Testis (tissue), 5 donors: Measurements from ENCODE around the gene TTC3. TPM values are rescaled to one million over a fixed set of nuclear protein-coding genes. Genes with fewer than 3 reads are reported as not detected.

Experiments
- DNase-seq: peaks from one replicate; pipeline ENCODE4 v3.0.0-alpha.2; 2019
- H3K27ac ChIP-seq, 2 donors: fragments of 200-600 bp; sonication (generic); one replicate each; pipeline ENCODE4 v1.5.1; 2019
- H3K27me3 ChIP-seq: fragments of 200-600 bp; sonication (generic); one replicate; pipeline ENCODE4 v1.5.1; 2019
- H3K36me3 ChIP-seq: fragments of 200-600 bp; sonication (generic); one replicate; pipeline ENCODE4 v1.5.1; 2017; ENCODE audit warnings: low read depth; ENCODE audit errors: missing control alignments
- H3K4me1 ChIP-seq: fragments of 200-600 bp; sonication (generic); one replicate; pipeline ENCODE4 v1.5.1; 2019
- H3K4me3 ChIP-seq, 2 donors: fragments of 200-600 bp; sonication (generic); one replicate each; pipeline ENCODE4 v1.5.1; 2017 to 2019
- H3K9me3 ChIP-seq: fragments of 200-600 bp; sonication (generic); one replicate; pipeline ENCODE4 v1.5.1; 2017
- CTCF ChIP-seq, 3 experiments: fragments of 450-650 bp in 2 of 3; fragments of 200-600 bp in 1 of 3; sonication (generic) in 1 of 3; IDR thresholded peaks; one replicate each; pipeline ENCODE4 v1.5.1; 2016 to 2019; ENCODE audit warnings: antibody characterized with exemption in 3 of 3, mild to moderate bottlenecking in 2 of 3, moderate library complexity in 1 of 3
- POLR2A ChIP-seq: fragments of 450-650 bp; IDR thresholded peaks from one replicate; pipeline ENCODE4 v1.6.1; 2017; ENCODE audit warnings: antibody characterized with exemption, mild to moderate bottlenecking, moderate library complexity
- WGBS, 2 donors: methylation state at CpG; one replicate each; pipeline ENCODE4 v1.1.5; 2018; 5-methylcytosine and 5-hydroxymethylcytosine counted together
- intact Hi-C: fragments of 100-400 bp; cut with DNase I; formaldehyde crosslinking; loops from one replicate; pipeline ENCODE4 v1.15.1; 2023; ENCODE audit warnings: low total_unique reads
- long read RNA-seq, 2 donors: transcript quantifications; one replicate each; lab custom pipeline, GENCODE V29; 2026
- polyA plus RNA-seq: library from polyadenylated mRNA; stranded (reverse); fragments of 350-450 nt; fragmentation: Illumina TruSeq; extraction: RNeasy Lipid Tissue Mini Kit (QIAGEN cat#74804); gene quantifications from one replicate; pipeline ENCODE4 v1.2.3, GENCODE V29; 2014; ENCODE audit warnings: low read depth, low replicate concordance; ENCODE audit not compliant: insufficient read depth
- total RNA-seq, 2 donors: library from RNA; depleted of rRNA; stranded (reverse); fragments of >200 nt; gene quantifications; one replicate each; pipeline ENCODE4 v1.2.3, GENCODE V29; 2016

TTC3 gene
- total RNA-seq (100 to 1,000 TPM; 154 to 181 TPM), polyA plus RNA-seq (70.7 TPM)
- long read RNA-seq, donor 1, partial matches to known transcripts, result 91 of 101 reads
- long read RNA-seq, donor 1, other reads (novel, unspliced or antisense), result 0 of 101 reads
- long read RNA-seq, donor 2, partial matches to known transcripts, result 34 of 37 reads
- long read RNA-seq, donor 2, other reads (novel, unspliced or antisense), result 0 of 37 reads

- WGBS, 2 donors, result 0 to 1% methylated on average over 7 to 31 of the region's 61 CpGs
- peak; percentile 66 for TF ChIP-seq POLR2A
- no peak for TF ChIP-seq CTCF (IDR thresholded peaks at IDR 0.05)
- no peaks in the 10 kb centered on the region for H3K27me3 ChIP-seq
- peaks cover 10% of the 10 kb centered on the region for H3K4me1 ChIP-seq
- intact Hi-C loops, result no loop called here
- H3K9me3 ChIP-seq, result no peaks in the 10 kb centered on the region
- peak within 1 kb of the TSS; percentile 85 to 91 for H3K4me3 ChIP-seq
- peak within 1 kb of the TSS; percentile 99 for H3K27ac ChIP-seq
- DNase-seq, result peak; percentile 92
- H3K36me3 ChIP-seq, result no peaks in the 10 kb centered on the region
These were observed at the start of gene TTC3, which contains the start of gene PIGP for GRCh38 chr21:37072988-37073416. Gene TTC3 (plus strand): TSS chr21:37073254. CDS start chr21:37087258, 14,004 bp downstream. Gene PIGP (minus strand): TSS chr21:37073071. CDS start chr21:37072515, 556 bp downstream.

- Histone ChIP-seq H3K27ac (no peak overlapping the region), H3K4me1 (no peaks in the 10 kb centered on the region), H3K36me3 (no peaks in the 10 kb centered on the region), H3K9me3 (no peaks in the 10 kb centered on the region), H3K27me3 (no peaks in the 10 kb centered on the region), H3K4me3 (no peak overlapping the region)
- no peak for TF ChIP-seq CTCF (IDR thresholded peaks at IDR 0.05)
- TF ChIP-seq POLR2A, result no peak
- DNase-seq, result no peak
- 56 to 58% methylated on average over 4 of the region's 4 CpGs for WGBS, 2 donors
- intact Hi-C loops, result no loop called here
These were observed 46.6 kb upstream of the TTC3 start for GRCh38 chr21:37026499-37026898.

- WGBS, 2 donors, result 90 to 92% methylated on average over 4 of the region's 4 CpGs
- no peak overlapping the region for H3K27ac ChIP-seq
- no peak overlapping the region for H3K4me3 ChIP-seq
- no peaks in the 10 kb centered on the region for H3K4me1 ChIP-seq
- DNase-seq, result no peak
- H3K27me3 ChIP-seq, result no peaks in the 10 kb centered on the region
- intact Hi-C loops, result no loop called here
- H3K9me3 ChIP-seq, result no peaks in the 10 kb centered on the region
- TF ChIP-seq CTCF (IDR thresholded peaks at IDR 0.05), result no peak
- no peaks in the 10 kb centered on the region for H3K36me3 ChIP-seq
These were observed 44.5 kb upstream of the TTC3 start for GRCh38 chr21:37028570-37028969.

- no peak overlapping the region for H3K27ac ChIP-seq
- TF ChIP-seq CTCF (IDR thresholded peaks at IDR 0.05) (no peak), POLR2A (no peak)
- H3K9me3 ChIP-seq, result no peaks in the 10 kb centered on the region
- no peak for DNase-seq
- intact Hi-C loops, result no loop called here
- no peaks in the 10 kb centered on the region for H3K4me1 ChIP-seq
- 92 to 99% methylated on average over 4 of the region's 4 CpGs for WGBS, 2 donors
- H3K4me3 ChIP-seq, result no peak overlapping the region
- H3K27me3 ChIP-seq, result no peaks in the 10 kb centered on the region
- H3K36me3 ChIP-seq, result no peaks in the 10 kb centered on the region
These were observed 42.2 kb upstream of the TTC3 start for GRCh38 chr21:37030864-37031263.

- TF ChIP-seq CTCF (IDR thresholded peaks at IDR 0.05) (no peak), POLR2A (no peak)
- no peak for DNase-seq
These were observed 40.8 kb upstream of the TTC3 start for GRCh38 chr21:37032293-37032692.

More at GRCh38 chr21:37032293-37032692, 40.8 kb upstream of the TTC3 start:
- Histone ChIP-seq H3K27ac (no peak overlapping the region), H3K27me3 (no peaks in the 10 kb centered on the region), H3K4me3 (no peak overlapping the region), H3K4me1 (no peaks in the 10 kb centered on the region), H3K9me3 (no peaks in the 10 kb centered on the region), H3K36me3 (no peaks in the 10 kb centered on the region)
- intact Hi-C loops, result no loop called here
- 90 to 92% methylated on average over 5 of the region's 5 CpGs for WGBS, 2 donors
